Activated naive CD8-positive, alpha-beta T cell treated with anti-CD3 and anti-CD28 coated beads, Interleukin-2, amount 10 ng/mL, durations not matched to agents 7 days and 5 days (primary cell): ENCODE data around the gene GYS1. TPM values are rescaled to one million over a fixed set of nuclear protein-coding genes. Genes with fewer than 3 reads are reported as not detected.
"Not testable (repeated sequence)": the region's sequence is repeated elsewhere in the genome, so short reads cannot be mapped to it uniquely, and the experiment has no call there.

Experiments
- ATAC-seq: fragments of 150-1000 bp; cut with Tn5 transposase; one replicate; pipeline ENCODE4 v1.10.0; 2021; ENCODE audit warnings: low read depth, moderate library complexity
- POLR2A ChIA-PET: fragments of 350-600 bp; sonication (Branson Sonifier 250); formaldehyde crosslinking; loops from one replicate; lab custom pipeline; 2021; ENCODE audit warnings: antibody characterized with exemption; lab: Charles Lee
- DNase-seq: peaks from one replicate; pipeline ENCODE4 v3.0.0; 2021
- H3K27ac Mint-ChIP-seq: one replicate; pipeline ENCODE4 v1.8.0; 2022; ENCODE audit warnings: mild to moderate bottlenecking, mixed read lengths
- H3K27me3 Mint-ChIP-seq: one replicate; pipeline ENCODE4 v1.8.0; 2022; ENCODE audit warnings: mild to moderate bottlenecking, moderate library complexity, mixed read lengths
- H3K36me3 Mint-ChIP-seq: one replicate; pipeline ENCODE4 v1.8.0; 2021; ENCODE audit warnings: mild to moderate bottlenecking, mixed read lengths
- H3K4me1 Mint-ChIP-seq: one replicate; pipeline ENCODE4 v1.8.0; 2021; ENCODE audit warnings: mixed read lengths
- H3K4me3 Mint-ChIP-seq: one replicate; pipeline ENCODE4 v1.8.0; 2022; ENCODE audit warnings: mild to moderate bottlenecking, moderate library complexity, mixed read lengths
- H3K9me3 Mint-ChIP-seq: one replicate; pipeline ENCODE4 v1.8.0; 2021; ENCODE audit warnings: mixed read lengths
- microRNA-seq: library from miRNA; unstranded; fragments of <30 nt; microRNA quantifications from one replicate; pipeline ENCODE4 v1.2.0, GENCODE V29; 2022
- total RNA-seq, 2 experiments: library from RNA; stranded (reverse); gene quantifications; one replicate each; pipeline ENCODE4 v1.2.3, GENCODE V29; 2021

The GYS1 gene
- total RNA-seq, 2 experiments from 2014 or later: 58.0 to 63.1 TPM

- H3K27me3 Mint-ChIP-seq, ATAC-seq, H3K4me3 Mint-ChIP-seq, H3K36me3 Mint-ChIP-seq, H3K27ac Mint-ChIP-seq, POLR2A ChIA-PET, DNase-seq, H3K4me1 Mint-ChIP-seq, H3K9me3 Mint-ChIP-seq: not testable (repeated sequence)
Observed at GRCh38 chr19:48927692-48928091, 65.4 kb downstream of the GYS1 start.

GRCh38 chr19:48926909-48927308 lies 66.2 kb downstream of the GYS1 start:
- Mint-ChIP-seq H3K4me3 (peak overlapping the region; percentile 35), H3K27ac (peak overlapping the region; percentile 16), H3K27me3 (peaks cover 4% of the 10 kb centered on the region), H3K4me1 (peaks cover 5% of the 10 kb centered on the region), H3K9me3 (no peaks in the 10 kb centered on the region), H3K36me3 (peaks cover 6% of the 10 kb centered on the region)
- ATAC-seq: peak; percentile 28
- no peak for DNase-seq
- POLR2A ChIA-PET: interaction anchor here (0.9 to 1.3 kb wide), 3 partner anchors 9 to 14 kb away, joined by 3 to 4 read pairs (median 3); no protein-coding TSS in a partner anchor

GRCh38 chr19:48925890-48926289 lies 67.2 kb downstream of the GYS1 start:
- not testable (repeated sequence) for ATAC-seq
- POLR2A ChIA-PET: interaction anchor here (0.9 to 1.3 kb wide), 4 partner anchors 10 to 26 kb away, joined by 3 to 5 read pairs (median 4); partner anchors contain the start of gene NUCB1

GRCh38 chr19:48925240-48925843 lies 67.8 kb downstream of the GYS1 start:
- no peaks in the 10 kb centered on the region for H3K9me3 Mint-ChIP-seq
- H3K4me3 Mint-ChIP-seq: no peak overlapping the region
- H3K27ac Mint-ChIP-seq: no peak overlapping the region
- ATAC-seq (no peak), DNase-seq (no peak)
- peaks cover 6% of the 10 kb centered on the region for H3K36me3 Mint-ChIP-seq
- H3K27me3 Mint-ChIP-seq: peaks cover 3% of the 10 kb centered on the region
- peaks cover 5% of the 10 kb centered on the region for H3K4me1 Mint-ChIP-seq
- POLR2A ChIA-PET: interaction anchor here (0.8 to 1.3 kb wide), 3 partner anchors 10 to 26 kb away, joined by 3 to 5 read pairs (median 4); partner anchors contain the start of gene NUCB1

More at GRCh38 chr19:48925890-48926289, 67.2 kb downstream of the GYS1 start:
- H3K36me3 Mint-ChIP-seq, H3K27me3 Mint-ChIP-seq, H3K4me3 Mint-ChIP-seq, H3K27ac Mint-ChIP-seq, DNase-seq, H3K4me1 Mint-ChIP-seq, H3K9me3 Mint-ChIP-seq: not testable (repeated sequence)

- Mint-ChIP-seq H3K27me3 (no peaks in the 10 kb centered on the region), H3K4me3 (no peak overlapping the region), H3K36me3 (peaks cover 12% of the 10 kb centered on the region), H3K4me1 (peaks cover 5% of the 10 kb centered on the region), H3K9me3 (no peaks in the 10 kb centered on the region), H3K27ac (no peak overlapping the region)
- DNase-seq: no peak
- POLR2A ChIA-PET: no interaction called here
- ATAC-seq: no peak
Observed at GRCh38 chr19:48922548-48923490, 70.3 kb downstream of the GYS1 start.

GRCh38 chr19:48921721-48922500 lies 71.2 kb downstream of the GYS1 start:
- Mint-ChIP-seq H3K9me3 (no peaks in the 10 kb centered on the region), H3K4me3 (no peak overlapping the region), H3K27me3 (no peaks in the 10 kb centered on the region), H3K27ac (no peak overlapping the region), H3K36me3 (peaks cover 13% of the 10 kb centered on the region), H3K4me1 (peaks cover 3% of the 10 kb centered on the region)
- no peak for ATAC-seq
- DNase-seq: no peak
- POLR2A ChIA-PET: no interaction called here

- H3K4me3 Mint-ChIP-seq: no peak overlapping the region
- DNase-seq (no peak), ATAC-seq (no peak)
- no peaks in the 10 kb centered on the region for H3K9me3 Mint-ChIP-seq
- POLR2A ChIA-PET: no interaction called here
- peaks cover 15% of the 10 kb centered on the region for H3K36me3 Mint-ChIP-seq
- H3K4me1 Mint-ChIP-seq: no peaks in the 10 kb centered on the region
- H3K27ac Mint-ChIP-seq: no peak overlapping the region
- H3K27me3 Mint-ChIP-seq: no peaks in the 10 kb centered on the region
Observed at GRCh38 chr19:48920949-48921348, 72.2 kb downstream of the GYS1 start.

GRCh38 chr19:48919271-48919670 lies 73.8 kb downstream of the GYS1 start:
- not testable (repeated sequence) for ATAC-seq, H3K4me1 Mint-ChIP-seq, DNase-seq, H3K4me3 Mint-ChIP-seq, H3K27ac Mint-ChIP-seq, H3K9me3 Mint-ChIP-seq, H3K27me3 Mint-ChIP-seq
- peaks cover 17% of the 10 kb centered on the region for H3K36me3 Mint-ChIP-seq
- POLR2A ChIA-PET: interaction anchor here (0.6 to 2.7 kb wide), 3 partner anchors 14 to 40 kb away, joined by 5 to 7 read pairs (median 6); partner anchors contain the start of genes DHDH and NUCB1

GRCh38 chr19:48918801-48919247 lies 74.3 kb downstream of the GYS1 start:
- Mint-ChIP-seq H3K27ac (peak overlapping the region; percentile 38), H3K27me3 (no peaks in the 10 kb centered on the region), H3K9me3 (no peaks in the 10 kb centered on the region), H3K4me3 (no peak overlapping the region), H3K36me3 (peaks cover 19% of the 10 kb centered on the region), H3K4me1 (no peaks in the 10 kb centered on the region)
- DNase-seq (no peak), ATAC-seq (no peak)
- POLR2A ChIA-PET: interaction anchor here (0.8 to 2.7 kb wide), 3 partner anchors 14 to 74 kb away, joined by 3 to 7 read pairs (median 5); partner anchors contain the start of genes DHDH, GYS1, NUCB1 and RUVBL2

Small RNA genes lying within 50 kb of the gene (microRNA-seq; reads per million reads assigned to microRNA genes)
- not detected for gene MIR6798

Other genes with a start within 250 kb of the GYS1 start
- gene IZUMO1, start 246.4 kb downstream of the GYS1 start, total RNA-seq: not detected
- under 1 TPM; 0.14 to 0.22 TPM for gene FUT1, start 240.7 kb downstream of the GYS1 start, total RNA-seq
- not detected for gene FGF21, start 237.8 kb downstream of the GYS1 start, total RNA-seq
- gene BCAT2, start 182.3 kb downstream of the GYS1 start, total RNA-seq: 10 to 100 TPM; 40.6 to 43.9 TPM
- 1 to 10 TPM; 2.6 to 3.3 TPM for gene HSD17B14, start 156.8 kb downstream of the GYS1 start, total RNA-seq
- 1 to 10 TPM; 4.0 to 7.0 TPM for gene PLEKHA4, start 124.7 kb downstream of the GYS1 start, total RNA-seq
- gene PPP1R15A, start 120.9 kb downstream of the GYS1 start, total RNA-seq: 10 to 100 TPM; 82.8 to 83.9 TPM
- under 1 TPM in 1 of 2 experiments, not detected in 1; 0.17 TPM for gene TULP2, start 94.6 kb downstream of the GYS1 start, total RNA-seq
- gene NUCB1, start 93.0 kb downstream of the GYS1 start, total RNA-seq: 100 to 1,000 TPM; 203 to 214 TPM
- gene DHDH, start 59.6 kb downstream of the GYS1 start, total RNA-seq: 1 to 10 TPM; 1.7 to 2.6 TPM
- 100 to 1,000 TPM; 285 to 296 TPM for gene BAX, start 38.4 kb downstream of the GYS1 start, total RNA-seq
- 1,000 to 10,000 TPM; 1,232 to 1,343 TPM for gene FTL, start 28.0 kb downstream of the GYS1 start, total RNA-seq
- 10 to 100 TPM; 71.3 to 76.1 TPM for gene RUVBL2, start 578 bp upstream of the GYS1 start, total RNA-seq
- not detected for gene LHB, start 23.8 kb upstream of the GYS1 start, total RNA-seq
- gene CGB3, start 31.0 kb upstream of the GYS1 start, total RNA-seq: not detected
- not detected for gene CGB2, start 38.6 kb upstream of the GYS1 start, total RNA-seq
- gene CGB1, start 43.6 kb upstream of the GYS1 start, total RNA-seq: not detected
- gene CGB5, start 50.5 kb upstream of the GYS1 start, total RNA-seq: not detected
- not detected for gene CGB8, start 55.8 kb upstream of the GYS1 start, total RNA-seq
- not detected for gene CGB7, start 64.4 kb upstream of the GYS1 start, total RNA-seq
- not detected for gene NTF4, start 71.5 kb upstream of the GYS1 start, total RNA-seq
- not detected for gene KCNA7, start 79.4 kb upstream of the GYS1 start, total RNA-seq
- 100 to 1,000 TPM; 321 to 328 TPM for gene SNRNP70, start 92.1 kb upstream of the GYS1 start, total RNA-seq
- 10 to 100 TPM in 1 of 2 experiments, 1 to 10 TPM in 1; 8.9 to 10.1 TPM for gene LIN7B, start 121.1 kb upstream of the GYS1 start, total RNA-seq
- gene C19orf73, start 125.8 kb upstream of the GYS1 start, total RNA-seq: 1 to 10 TPM; 1.3 to 1.7 TPM
- 1 to 10 TPM; 3.6 to 4.6 TPM for gene PPFIA3, start 126.2 kb upstream of the GYS1 start, total RNA-seq
- gene HRC, start 162.1 kb upstream of the GYS1 start, total RNA-seq: not detected
- gene TRPM4, start 164.5 kb upstream of the GYS1 start, total RNA-seq: under 1 TPM; 0.19 to 0.34 TPM